ENCODE results near the gene ELP4.

GRCh38 chr11:31814176-31814868 lies 304.8 kb downstream of the ELP4 start:
- TF ChIP-seq GATA3 (IDR thresholded peaks at IDR 0.05; ENCODE audit: low read depth, low read length): no peak
- no peak for TF ChIP-seq GATA2 (IDR thresholded peaks at IDR 0.05; ENCODE audit: low read depth, low read length)

Measured in SH-SY5Y (cell line).